OCI-LY1 (cell line): ENCODE results near the gene PRDM13.

Experiments
- H2AFZ ChIP-seq: fragments of 200-600 bp; sonication (generic), shearing (Covaris generic); 2 replicates; pipeline ENCODE4 v1.6.0; 2014; ENCODE audit warnings: antibody characterized with exemption, mild to moderate bottlenecking, low read length
- H3F3A ChIP-seq: fragments of 200-600 bp; sonication (generic), shearing (Covaris generic); 2 replicates; pipeline ENCODE4 v1.6.0; 2014; ENCODE audit warnings: mild to moderate bottlenecking, antibody characterized with exemption, low read length, moderate library complexity; ENCODE audit not compliant: insufficient read depth
- H3K27ac ChIP-seq: fragments of 200-600 bp; sonication (generic); 2 replicates; pipeline ENCODE4 v1.5.1; 2014; ENCODE audit warnings: low read length, mixed run types, mild to moderate bottlenecking, low read depth; ENCODE audit not compliant: poor library complexity, severe bottlenecking
- H3K27me3 ChIP-seq: fragments of 200-600 bp; sonication (generic); 2 replicates; pipeline ENCODE4 v1.6.0; 2014; ENCODE audit warnings: antibody characterized with exemption, mild to moderate bottlenecking, low read length, moderate library complexity; ENCODE audit not compliant: insufficient read depth
- H3K36me3 ChIP-seq: fragments of 200-600 bp; sonication (generic); 2 replicates; pipeline ENCODE4 v1.6.1; 2014; ENCODE audit warnings: mild to moderate bottlenecking, antibody characterized with exemption, low read length, moderate library complexity, mixed read lengths; ENCODE audit not compliant: insufficient read depth
- H3K4me1 ChIP-seq: fragments of 200-600 bp; sonication (generic); 2 replicates; pipeline ENCODE4 v1.5.1; 2014; ENCODE audit warnings: mild to moderate bottlenecking, low read length, moderate library complexity; ENCODE audit not compliant: insufficient read depth, severe bottlenecking
- H3K4me2 ChIP-seq: fragments of 200-600 bp; sonication (generic), shearing (Covaris generic); 2 replicates; pipeline ENCODE4 v1.6.1; 2014; ENCODE audit warnings: low read length
- H3K4me3 ChIP-seq: fragments of 200-600 bp; sonication (generic); 2 replicates; pipeline ENCODE4 v1.5.1; 2014; ENCODE audit warnings: low read length, low read depth, mild to moderate bottlenecking, mixed read lengths; ENCODE audit not compliant: poor library complexity, severe bottlenecking
- H3K79me2 ChIP-seq: fragments of 200-600 bp; shearing (Covaris generic); 2 replicates; pipeline ENCODE4 v1.6.1; 2016; ENCODE audit warnings: mixed run types, low read length, mixed read lengths; ENCODE audit not compliant: insufficient read depth
- H3K9ac ChIP-seq: fragments of 200-600 bp; sonication (generic), shearing (Covaris generic); 2 replicates; pipeline ENCODE4 v1.6.1; 2014; ENCODE audit warnings: mild to moderate bottlenecking, low read length, mixed read lengths
- H3K9me2 ChIP-seq: fragments of 200-600 bp; sonication (generic), shearing (Covaris generic); 2 replicates; pipeline ENCODE4 v1.6.1; 2014; ENCODE audit warnings: low read depth, mild to moderate bottlenecking, low read length, mixed read lengths
- H3K9me3 ChIP-seq: fragments of 200-600 bp; shearing (Covaris generic); 2 replicates; pipeline ENCODE4 v1.6.1; 2014; ENCODE audit warnings: low read length, mixed read lengths
- H4K20me1 ChIP-seq: fragments of 200-600 bp; sonication (generic), shearing (Covaris generic); 2 replicates; pipeline ENCODE4 v1.6.0; 2016; ENCODE audit warnings: mild to moderate bottlenecking, low read length; ENCODE audit not compliant: insufficient read depth
- EZH2 ChIP-seq: fragments of 200-600 bp; sonication (generic), shearing (Covaris generic); IDR thresholded peaks from 2 replicates; pipeline ENCODE4 v1.8.0; 2017; ENCODE audit warnings: borderline replicate concordance, mixed run types, mild to moderate bottlenecking, antibody characterized with exemption, low read length, moderate library complexity, mixed read lengths
- TF ChIP-seq, protein P1 (sequence below): fragments of 200-600 bp; sonication (generic), shearing (Covaris generic); IDR thresholded peaks from 2 replicates; pipeline ENCODE4 v1.5.1; 2017; ENCODE audit warnings: mild to moderate bottlenecking, antibody characterized with exemption, low read length, moderate library complexity, mixed read lengths

Gene PRDM13

DNA sequence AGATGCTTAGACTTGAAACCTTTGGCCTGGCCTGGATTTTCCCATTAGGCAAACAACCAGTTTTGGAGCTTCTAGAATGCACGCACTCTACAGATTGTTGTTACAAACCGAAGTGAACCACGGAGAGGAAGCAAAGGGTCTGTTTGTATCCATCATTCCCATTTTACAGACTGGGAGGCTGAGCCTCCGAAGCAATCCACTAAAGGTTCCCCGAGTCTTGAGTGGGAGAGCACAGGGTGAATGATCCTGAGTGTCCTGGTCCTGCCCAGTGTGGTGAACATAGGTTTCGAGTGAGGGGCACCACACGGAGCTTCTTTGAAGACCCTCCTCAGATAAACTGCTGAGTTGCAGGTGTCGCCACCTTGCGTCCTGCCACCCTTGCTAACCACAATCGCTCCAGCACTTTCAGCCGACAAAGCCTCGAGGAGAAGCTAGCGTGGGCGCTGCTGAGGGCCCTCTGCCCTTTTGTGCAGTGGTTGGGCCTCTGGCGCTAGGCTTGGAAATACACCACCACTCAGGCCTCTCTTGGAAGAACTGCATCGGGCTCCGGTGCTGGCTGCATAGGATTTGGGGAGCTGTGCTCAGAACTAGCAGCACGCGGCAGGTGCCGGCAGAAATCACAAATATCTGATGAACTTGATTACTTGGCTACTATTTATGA is 1.4 kb upstream of the PRDM13 start:
- H3K4me1 ChIP-seq, result no peaks in the 10 kb centered on the region
- H3K9ac ChIP-seq, result no peak overlapping the region
- no peak overlapping the region for H2AFZ ChIP-seq
- H3K27me3 ChIP-seq, result no peaks in the 10 kb centered on the region
- H4K20me1 ChIP-seq, result no peaks in the 10 kb centered on the region
- no peak overlapping the region for H3K27ac ChIP-seq
- no peaks in the 10 kb centered on the region for H3K36me3 ChIP-seq
- H3K9me3 ChIP-seq, result no peaks in the 10 kb centered on the region
- H3K4me3 ChIP-seq, result no peak overlapping the region
- H3K9me2 ChIP-seq, result no peaks in the 10 kb centered on the region
- H3K79me2 ChIP-seq, result no peaks in the 10 kb centered on the region
- no peak for TF ChIP-seq EZH2
- TF ChIP-seq, protein P1, sequence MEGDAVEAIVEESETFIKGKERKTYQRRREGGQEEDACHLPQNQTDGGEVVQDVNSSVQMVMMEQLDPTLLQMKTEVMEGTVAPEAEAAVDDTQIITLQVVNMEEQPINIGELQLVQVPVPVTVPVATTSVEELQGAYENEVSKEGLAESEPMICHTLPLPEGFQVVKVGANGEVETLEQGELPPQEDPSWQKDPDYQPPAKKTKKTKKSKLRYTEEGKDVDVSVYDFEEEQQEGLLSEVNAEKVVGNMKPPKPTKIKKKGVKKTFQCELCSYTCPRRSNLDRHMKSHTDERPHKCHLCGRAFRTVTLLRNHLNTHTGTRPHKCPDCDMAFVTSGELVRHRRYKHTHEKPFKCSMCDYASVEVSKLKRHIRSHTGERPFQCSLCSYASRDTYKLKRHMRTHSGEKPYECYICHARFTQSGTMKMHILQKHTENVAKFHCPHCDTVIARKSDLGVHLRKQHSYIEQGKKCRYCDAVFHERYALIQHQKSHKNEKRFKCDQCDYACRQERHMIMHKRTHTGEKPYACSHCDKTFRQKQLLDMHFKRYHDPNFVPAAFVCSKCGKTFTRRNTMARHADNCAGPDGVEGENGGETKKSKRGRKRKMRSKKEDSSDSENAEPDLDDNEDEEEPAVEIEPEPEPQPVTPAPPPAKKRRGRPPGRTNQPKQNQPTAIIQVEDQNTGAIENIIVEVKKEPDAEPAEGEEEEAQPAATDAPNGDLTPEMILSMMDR, result no peak
- no peak overlapping the region for H3K4me2 ChIP-seq
- no peaks in the 10 kb centered on the region for H3F3A ChIP-seq

DNA sequence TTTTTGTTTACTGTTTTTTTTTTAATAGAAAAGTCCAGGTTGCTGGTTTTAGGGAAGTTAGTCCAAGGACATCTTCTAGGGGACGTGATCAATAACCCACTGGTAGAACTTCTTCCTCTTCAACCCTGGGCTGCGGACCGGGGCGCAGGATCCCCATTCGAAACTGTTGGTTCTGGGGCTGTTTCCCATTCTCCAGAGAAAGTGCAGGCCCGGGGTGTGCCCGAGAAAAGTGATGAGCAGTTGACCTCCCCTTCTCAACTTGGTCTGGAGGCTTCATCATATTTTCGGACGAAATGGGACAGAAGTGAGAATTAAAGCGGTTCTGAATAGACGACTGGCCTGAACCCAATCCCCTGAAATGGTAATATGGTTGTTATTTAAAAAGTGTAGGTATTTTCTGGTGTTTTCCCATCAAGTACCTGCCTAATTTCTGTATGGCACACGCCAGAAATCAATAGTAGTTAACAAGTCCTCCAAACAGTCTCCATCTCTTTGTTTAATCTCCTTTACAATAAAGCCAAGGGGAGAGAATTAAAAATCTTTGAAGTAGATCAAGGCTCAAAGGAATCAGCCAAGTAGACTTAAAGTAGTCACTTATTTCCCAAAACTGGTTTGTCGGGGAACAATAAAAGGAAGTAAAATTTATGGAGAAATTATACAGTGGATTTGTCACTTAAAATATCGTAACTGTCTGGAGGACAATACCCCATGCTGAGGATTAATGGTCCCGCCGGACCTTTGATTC is 550 bp upstream of the PRDM13 start:
- Histone ChIP-seq H3K4me1 (no peaks in the 10 kb centered on the region), H3K27ac (no peak overlapping the region), H4K20me1 (no peaks in the 10 kb centered on the region), H2AFZ (no peak overlapping the region), H3K4me2 (no peak overlapping the region), H3K4me3 (no peak overlapping the region), H3K36me3 (no peaks in the 10 kb centered on the region), H3F3A (no peaks in the 10 kb centered on the region), H3K79me2 (no peaks in the 10 kb centered on the region), H3K9me2 (no peaks in the 10 kb centered on the region), H3K9ac (no peak overlapping the region), H3K27me3 (no peaks in the 10 kb centered on the region), H3K9me3 (no peaks in the 10 kb centered on the region)
- no peak for TF ChIP-seq EZH2
- TF ChIP-seq, protein P1, result no peak

DNA sequence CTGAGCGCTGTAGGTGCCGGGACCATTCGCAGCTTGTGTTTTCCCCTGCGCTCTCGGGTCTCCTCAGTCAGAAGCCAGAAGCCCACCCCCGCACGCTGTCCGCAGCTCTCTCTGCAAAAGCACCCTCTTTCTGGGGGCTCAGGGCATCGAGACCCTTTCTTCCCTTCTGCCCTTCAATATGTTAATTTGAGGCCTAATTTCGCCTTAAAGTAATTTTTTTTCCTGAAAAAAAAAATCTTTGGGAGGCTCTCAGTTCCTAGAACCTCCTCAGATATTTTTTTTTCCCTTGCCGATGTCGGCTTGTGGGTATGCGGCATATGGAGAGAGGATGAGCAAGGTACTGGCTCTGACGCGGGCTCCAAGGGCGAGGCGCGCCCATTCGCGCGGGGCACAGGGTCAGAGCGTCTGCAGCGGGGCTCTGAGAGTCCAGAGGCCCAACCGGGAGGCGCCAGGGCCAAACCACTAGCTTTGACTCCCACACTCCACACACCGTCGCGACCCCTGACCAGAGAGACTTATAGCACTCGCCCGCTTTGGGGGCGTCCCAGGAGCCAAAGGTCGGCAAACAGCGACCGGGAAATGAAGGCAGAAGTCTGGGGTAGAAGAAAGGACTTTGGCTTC is 893 bp downstream of the PRDM13 start:
- Histone ChIP-seq H2AFZ (no peak overlapping the region), H4K20me1 (no peaks in the 10 kb centered on the region), H3K9me3 (no peaks in the 10 kb centered on the region), H3K4me1 (no peaks in the 10 kb centered on the region), H3K27me3 (no peaks in the 10 kb centered on the region), H3K4me2 (no peak overlapping the region), H3K4me3 (no peak overlapping the region), H3K79me2 (no peaks in the 10 kb centered on the region), H3F3A (no peaks in the 10 kb centered on the region), H3K27ac (no peak overlapping the region), H3K9me2 (no peaks in the 10 kb centered on the region), H3K9ac (no peak overlapping the region), H3K36me3 (no peaks in the 10 kb centered on the region)
- TF ChIP-seq, protein P1, result no peak
- TF ChIP-seq EZH2, result no peak
